Adrenal gland (tissue), 5 donors: ENCODE measurements around the gene PIGH.

Experiments
- CTCF ChIP-seq, 6 experiments: fragments of 450-650 bp in 4 of 6; fragments of 200-600 bp in 2 of 6; sonication (generic) in 1 of 6; IDR thresholded peaks; 1 replicate in 5 of 6; 2 replicates in 1 of 6; pipeline versions ENCODE4 v1.5.1 to v1.8.0; 2016 to 2021; ENCODE audit warnings: antibody characterized with exemption in 6 of 6, mild to moderate bottlenecking in 2 of 6, moderate library complexity in 1 of 6
- POLR2A ChIP-seq, 2 donors: fragments of 450-650 bp; IDR thresholded peaks; one replicate each; pipeline ENCODE4 v1.6.1; 2017; ENCODE audit warnings: antibody characterized with exemption in 2 of 2, mild to moderate bottlenecking in 2 of 2, moderate library complexity in 1 of 2
- donor health status: DM: no; HTN: no; CAD: no.

GRCh38 chr14:67580336-67581171, 19.5 kb downstream of the PIGH start:
- no peak for TF ChIP-seq CTCF (IDR thresholded peaks at IDR 0.05)
- no peak for TF ChIP-seq POLR2A (IDR thresholded peaks at IDR 0.05)
